Right lobe of liver (tissue), 6 donors: Measurements from ENCODE around the gene LRRC3. TPM values are rescaled to one million over a fixed set of nuclear protein-coding genes. Genes with fewer than 3 reads are reported as not detected.

Experiments
- ATAC-seq, 4 donors: fragments of 200-7000 bp; cut with Tn5 transposase; one replicate each; pipeline ENCODE4 v1.9.1; 2020; ENCODE audit warnings: mild to moderate bottlenecking in 4 of 4, moderate library complexity in 4 of 4
- DNase-seq, 3 donors: peaks; one replicate each; pipeline ENCODE4 v3.0.0-alpha.2; 2020
- H3K27ac ChIP-seq, 3 donors: fragments of 200-600 bp; one replicate each; pipeline ENCODE4 v1.8.0; 2022
- H3K27me3 ChIP-seq, 2 donors: fragments of 200-600 bp; one replicate each; pipeline ENCODE4 v1.8.0; 2022
- H3K36me3 ChIP-seq, 4 donors: fragments of 200-600 bp; sonication (generic) in 1 of 4; one replicate each; pipeline versions ENCODE4 v1.5.1 to v1.8.0; 2017 to 2022; ENCODE audit warnings: control low read depth in 1 of 4
- H3K4me1 ChIP-seq, 4 donors: fragments of 200-600 bp; sonication (generic) in 1 of 4; one replicate each; pipeline versions ENCODE4 v1.5.1 to v1.8.0; 2017 to 2022; ENCODE audit warnings: control low read depth in 1 of 4
- H3K4me3 ChIP-seq, 3 donors: fragments of 200-600 bp; one replicate each; pipeline ENCODE4 v1.8.0; 2022
- H3K9me3 ChIP-seq, 4 donors: fragments of 200-600 bp; sonication (generic) in 1 of 4; one replicate each; pipeline versions ENCODE4 v1.5.1 to v1.8.0; 2017 to 2022; ENCODE audit warnings: control low read depth in 1 of 4
- CTCF ChIP-seq, 4 donors: fragments of 200-600 bp in 3 of 4; fragments of 450-650 bp in 1 of 4; IDR thresholded peaks; one replicate each; pipeline versions ENCODE4 v1.5.1 to v1.8.0; 2016 to 2022; ENCODE audit warnings: antibody characterized with exemption in 4 of 4, mild to moderate bottlenecking in 2 of 4
- POLR2A ChIP-seq: fragments of 450-650 bp; IDR thresholded peaks from one replicate; pipeline ENCODE4 v1.6.1; 2017; ENCODE audit warnings: antibody characterized with exemption, mild to moderate bottlenecking
- WGBS: methylation state at CpG from one replicate; pipeline ENCODE4 v1.1.6; 2018; ENCODE audit warnings: low coverage, low lambda C conversion rate; ENCODE audit not compliant: insufficient coverage; ENCODE audit errors: missing lambda C conversion rate; 5-methylcytosine and 5-hydroxymethylcytosine counted together
- intact Hi-C, 2 donors: fragments of 100-400 bp; cut with DNase I; formaldehyde crosslinking; loops; one replicate each; pipeline versions ENCODE4 v1.11.2 to v1.14.1; 2022
- total RNA-seq, 6 experiments: library from RNA; depleted of rRNA in 2 of 6; stranded (reverse); fragments of >200 nt in 2 of 6; fragmentation: NEBNext Ultra II Directional in 3 of 6; extraction: Animal tissue kit (Norgen Biotek cat#: 25700) in 3 of 6; gene quantifications; one replicate each; pipeline versions ENCODE4 v1.1.0 to v1.2.4, GENCODE V29; 2016 to 2023
- donor health status: DM: no; HTN: yes; CAD: no.
- donor health status: DM: no; HTN: no; CAD: no.
- donor health status: DM: no; HTN: no; CAD: no.
- donor health status: DM: no; HTN: yes; CAD: no.
- donor health status: DM: no; HTN: yes; CAD: no.

Gene LRRC3
- total RNA-seq, 6 experiments from 2014 or later = 7.5 to 19.3 (median 13.9) TPM

- no peak overlapping the region for H3K4me3 ChIP-seq
- H3K27me3 ChIP-seq = no peaks in the 10 kb centered on the region
- no peaks in the 10 kb centered on the region for H3K36me3 ChIP-seq
- no peak for DNase-seq
- WGBS = 88% methylated on average over 6 of the region's 6 CpGs
- no peaks in the 10 kb centered on the region for H3K9me3 ChIP-seq
- no peak for TF ChIP-seq CTCF (IDR thresholded peaks at IDR 0.05)
- no peak for TF ChIP-seq POLR2A
- intact Hi-C loops = no loop called here
- H3K4me1 ChIP-seq = peaks cover 0 to 11% (median 5%) of the 10 kb centered on the region in 4 donors
- no peak for ATAC-seq
- H3K27ac ChIP-seq = no peak overlapping the region
These were observed 16.7 kb downstream of the LRRC3 start for GRCh38 chr21:44471996-44472395.

GRCh38 chr21:44473915-44474555 lies 18.7 kb downstream of the LRRC3 start:
- WGBS = 94% methylated on average over 11 of the region's 19 CpGs
- Histone ChIP-seq H3K27me3 (no peaks in the 10 kb centered on the region), H3K4me3 (no peak overlapping the region), H3K36me3 (no peaks in the 10 kb centered on the region), H3K9me3 (no peaks in the 10 kb centered on the region), H3K27ac (no peak overlapping the region), H3K4me1 (peaks cover 0 to 17% (median 6%) of the 10 kb centered on the region in 4 donors)
- ATAC-seq (no peak), DNase-seq (no peak)
- TF ChIP-seq POLR2A (no peak), CTCF (IDR thresholded peaks at IDR 0.05) (no peak)
- intact Hi-C loops = no loop called here

DNA sequence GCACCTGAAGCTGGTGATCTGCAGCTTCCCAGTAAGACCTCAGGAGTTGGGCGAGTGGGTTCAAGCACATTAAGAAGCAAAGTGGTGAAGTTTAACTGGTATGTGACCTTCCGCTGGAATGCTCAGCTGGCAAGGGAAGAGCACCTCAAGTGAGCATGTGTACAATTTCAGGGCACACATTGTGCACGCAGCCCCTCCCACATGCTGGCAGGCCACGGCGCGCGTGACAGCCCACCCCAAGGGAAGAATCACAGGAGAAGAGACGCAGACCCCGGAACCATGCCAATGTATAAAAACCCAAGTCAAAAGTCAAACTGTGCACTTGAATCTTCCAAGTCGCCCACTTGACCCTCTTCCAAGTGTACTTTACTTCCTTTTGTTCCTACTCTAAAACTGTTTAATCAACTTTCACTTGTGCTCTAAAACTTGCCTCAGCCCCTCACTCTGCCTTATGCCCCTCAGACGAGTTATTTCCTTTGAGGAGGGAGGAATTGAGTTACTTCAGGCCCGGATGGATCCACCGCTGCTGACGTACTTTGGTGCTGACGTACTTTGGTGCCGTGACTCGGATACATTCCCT lies 20.0 kb downstream of the LRRC3 start:
- 89% methylated on average over 13 of the region's 17 CpGs for WGBS
- intact Hi-C loops = no loop called here
- Histone ChIP-seq H3K27me3 (no peaks in the 10 kb centered on the region), H3K9me3 (no peaks in the 10 kb centered on the region), H3K4me3 (no peak overlapping the region), H3K4me1 (peaks cover 0 to 21% (median 9%) of the 10 kb centered on the region in 4 donors), H3K36me3 (no peaks in the 10 kb centered on the region), H3K27ac (no peak overlapping the region)
- DNase-seq = no peak
- no peak for ATAC-seq
- no peak for TF ChIP-seq CTCF (IDR thresholded peaks at IDR 0.05)
- no peak for TF ChIP-seq POLR2A

DNA sequence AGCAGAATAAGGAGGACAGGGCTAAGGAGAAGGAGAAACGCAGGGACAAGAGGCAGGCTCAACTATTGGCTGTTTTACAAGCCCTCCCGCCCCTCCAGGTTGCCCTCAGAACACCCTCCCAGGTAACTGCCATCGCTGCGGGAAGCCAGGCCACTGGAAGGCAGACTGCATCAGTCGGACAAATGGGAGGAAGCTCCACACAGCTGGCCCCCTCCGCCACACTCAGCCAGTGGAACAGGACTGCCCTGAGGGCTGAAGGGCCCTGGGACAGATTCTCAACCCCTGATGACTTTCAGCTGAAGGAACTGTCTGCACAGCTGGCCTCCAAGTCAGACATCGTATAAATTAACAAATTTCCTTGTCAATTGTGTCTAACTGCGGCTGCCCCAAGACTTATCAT lies 21.8 kb downstream of the LRRC3 start:
- no peaks in the 10 kb centered on the region for H3K9me3 ChIP-seq
- no peak overlapping the region for H3K4me3 ChIP-seq
- WGBS = 85% methylated on average over 4 of the region's 8 CpGs
- H3K4me1 ChIP-seq = peaks cover 0 to 23% (median 11%) of the 10 kb centered on the region in 4 donors
- no peaks in the 10 kb centered on the region for H3K36me3 ChIP-seq
- no peaks in the 10 kb centered on the region for H3K27me3 ChIP-seq
- ATAC-seq (no peak), DNase-seq (peak in 1 of 3 donors; percentile 40)
- intact Hi-C loops = no loop called here
- H3K27ac ChIP-seq = peak overlapping the region in 2 of 3 donors; percentile 84 to 98
- TF ChIP-seq POLR2A (no peak), CTCF (IDR thresholded peaks at IDR 0.05) (no peak)
